B cell (primary cell): ENCODE measurements around the gene ST8SIA6. TPM values are rescaled to one million over a fixed set of nuclear protein-coding genes. Genes with fewer than 3 reads are reported as not detected.

Experiments used
- ATAC-seq: fragments of 200-7000 bp; cut with Tn5 transposase; one replicate; pipeline ENCODE4 v1.10.0; 2021; ENCODE audit warnings: low read depth, mild to moderate bottlenecking, moderate number of reproducible peaks, moderate library complexity
- CTCF ChIA-PET: fragments of 350-600 bp; sonication (Branson Sonifier 250); formaldehyde crosslinking; loops from one replicate; lab custom pipeline; 2021; ENCODE audit warnings: antibody characterized with exemption, inconsistent platforms; lab: Charles Lee
- POLR2A ChIA-PET: fragments of 350-600 bp; sonication (Branson Sonifier 250); formaldehyde crosslinking; loops from one replicate; lab custom pipeline; 2021; ENCODE audit warnings: antibody characterized with exemption; lab: Charles Lee
- DNase-seq: peaks from one replicate; pipeline ENCODE4 v3.0.0; 2013
- H2AFZ ChIP-seq: 2 replicates; pipeline ENCODE4 v1.6.1; 2012; ENCODE audit warnings: mild to moderate bottlenecking, low read depth, low read length; ENCODE audit not compliant: insufficient read depth, poor library complexity, severe bottlenecking
- H3K27ac ChIP-seq, 2 donors: 1 replicate in 1 of 2; 2 replicates in 1 of 2; pipeline ENCODE4 v1.5.1; 2012 to 2013; ENCODE audit warnings: low read length in 2 of 2, mild to moderate bottlenecking in 2 of 2, moderate library complexity in 1 of 2
- H3K27me3 ChIP-seq, 4 experiments: fragments of 200-600 bp in 1 of 4; sonication (generic) in 1 of 4; replicated peaks in 1 of 4; 1 replicate in 2 of 4; 2 replicates in 2 of 4; pipeline versions ENCODE4 v1.6.1 to v1.7.0; 2013 to 2016; ENCODE audit warnings: low read length in 3 of 4, mild to moderate bottlenecking in 2 of 4, mixed read lengths in 1 of 4, moderate library complexity in 1 of 4; ENCODE audit not compliant: insufficient read depth in 4 of 4, control insufficient read depth in 3 of 4; ENCODE audit errors: control extremely low read depth in 1 of 4
- H3K36me3 ChIP-seq, 2 experiments: replicated peaks in 1 of 2; 1 replicate in 1 of 2; 2 replicates in 1 of 2; pipeline versions ENCODE4 v1.6.1 to v1.7.1; 2013; ENCODE audit warnings: low read length in 1 of 2; ENCODE audit not compliant: insufficient read depth in 2 of 2, control insufficient read depth in 1 of 2; ENCODE audit errors: control extremely low read depth in 1 of 2, extremely low read depth in 1 of 2
- H3K4me1 ChIP-seq, 2 donors: fragments of 200-600 bp in 1 of 2; sonication (generic) in 1 of 2; 1 replicate in 1 of 2; 2 replicates in 1 of 2; pipeline versions ENCODE4 v1.5.1 to v1.6.1; 2013 to 2017; ENCODE audit warnings: low read length in 2 of 2; ENCODE audit not compliant: control insufficient read depth in 2 of 2, insufficient read depth in 2 of 2
- H3K4me2 ChIP-seq: replicated peaks from 2 replicates; pipeline ENCODE3; 2012; ENCODE audit warnings: mild to moderate bottlenecking, low read depth, low read length; ENCODE audit not compliant: poor library complexity, severe bottlenecking
- H3K4me3 ChIP-seq, 5 experiments: fragments of 200-600 bp in 1 of 5; sonication (generic) in 1 of 5; 1 replicate in 3 of 5; 2 replicates in 2 of 5; pipeline versions ENCODE4 v1.5.1 to v1.7.0; 2011 to 2016; ENCODE audit warnings: low read length in 4 of 5, mild to moderate bottlenecking in 4 of 5, low read depth in 2 of 5, control low read depth in 1 of 5, moderate library complexity in 1 of 5; ENCODE audit not compliant: insufficient read depth in 1 of 5; ENCODE audit errors: control extremely low read depth in 1 of 5, extremely low read depth in 1 of 5
- H3K79me2 ChIP-seq: fragments of 200-600 bp; sonication (generic); one replicate; pipeline ENCODE4 v1.6.0; 2016; ENCODE audit warnings: low read length; ENCODE audit not compliant: control insufficient read depth, insufficient read depth
- H3K9ac ChIP-seq: fragments of 200-600 bp; sonication (generic); 2 replicates; pipeline ENCODE4 v1.6.1; 2017; ENCODE audit warnings: mild to moderate bottlenecking, low read length, moderate library complexity
- H3K9me3 ChIP-seq, 3 donors: one replicate each; pipeline versions ENCODE4 v1.6.1 to v1.7.1; 2013; ENCODE audit warnings: low read length in 2 of 3; ENCODE audit not compliant: control insufficient read depth in 2 of 3, insufficient read depth in 1 of 3; ENCODE audit errors: control extremely low read depth in 1 of 3
- H4K20me1 ChIP-seq: 2 replicates; pipeline ENCODE4 v1.6.0; 2012; ENCODE audit warnings: mild to moderate bottlenecking, low read length; ENCODE audit not compliant: insufficient read depth, control insufficient read depth, poor library complexity, severe bottlenecking
- H3K27ac Mint-ChIP-seq: one replicate; pipeline ENCODE4 v1.8.0; 2021; ENCODE audit warnings: mixed read lengths
- H3K27me3 Mint-ChIP-seq: one replicate; pipeline ENCODE4 v1.8.0; 2021; ENCODE audit warnings: mixed read lengths
- H3K4me1 Mint-ChIP-seq: one replicate; pipeline ENCODE4 v1.8.0; 2021; ENCODE audit warnings: mixed read lengths
- H3K4me3 Mint-ChIP-seq: one replicate; pipeline ENCODE4 v1.8.0; 2021; ENCODE audit warnings: mixed read lengths
- H3K9me3 Mint-ChIP-seq: one replicate; pipeline ENCODE4 v1.8.0; 2022; ENCODE audit warnings: mixed read lengths; ENCODE audit not compliant: insufficient read depth
- CTCF ChIP-seq: fragments of 200-600 bp; IDR thresholded peaks from one replicate; pipeline ENCODE4 v1.8.0; 2022; ENCODE audit warnings: antibody characterized with exemption, mild to moderate bottlenecking
- EZH2 ChIP-seq: IDR thresholded peaks from 2 replicates; pipeline ENCODE4 v1.6.1; 2012; ENCODE audit warnings: borderline replicate concordance, low read depth, mild to moderate bottlenecking, moderate library complexity, low read length; ENCODE audit not compliant: insufficient read depth, poor library complexity, severe bottlenecking
- WGBS: methylation state at CpG from one replicate; pipeline ENCODE4 v1.1.5; 2013; ENCODE audit warnings: missing lambda C conversion rate; ENCODE audit not compliant: insufficient coverage; 5-methylcytosine and 5-hydroxymethylcytosine counted together
- intact Hi-C: fragments of 100-400 bp; cut with micrococcal nuclease; formaldehyde crosslinking; loops from one replicate; pipeline ENCODE4 v1.10.0; 2022
- polyA plus RNA-seq: library from polyadenylated mRNA; depleted of rRNA; stranded (reverse); fragments of >200 nt; gene quantifications from 2 replicates; pipeline ENCODE4 v1.2.3, GENCODE V29; 2012
- total RNA-seq, 2 donors: library from RNA; stranded (reverse); fragments of 120-200 nt in 1 of 2; gene quantifications; 1 replicate in 1 of 2; 2 replicates in 1 of 2; pipeline versions ENCODE4 v1.2.3 to v1.2.4, GENCODE V29; 2013 to 2022

Gene ST8SIA6
- total and polyA plus RNA-seq, 2 donors (not counting 1 experiment from before 2014, with no cell fraction given), result 0.04 TPM; not detected in 1

GRCh38 chr10:17430647-17431355 is 23.6 kb downstream of the ST8SIA6 start:
- DNase-seq, result peak; percentile 60
- no peak overlapping the region for H3K4me3 ChIP-seq
- ChIA-PET POLR2A (no interaction called here), CTCF (interaction anchor here (1.0 to 1.2 kb wide), 3 partner anchors 21 to 172 kb away, joined by 3 read pairs; no protein-coding TSS in a partner anchor)
- no peaks in the 10 kb centered on the region for H4K20me1 ChIP-seq
- H3K4me1 ChIP-seq, result peaks cover 34 to 36% of the 10 kb centered on the region in 2 donors
- Mint-ChIP-seq H3K27ac (no peak overlapping the region), H3K4me1 (peaks cover 44% of the 10 kb centered on the region), H3K4me3 (peak overlapping the region; percentile 10), H3K9me3 (no peaks in the 10 kb centered on the region), H3K27me3 (peaks cover 34% of the 10 kb centered on the region)
- H3K27me3 ChIP-seq, result peaks cover 0 to 18% (median 8%) of the 10 kb centered on the region in 4 experiments
- H2AFZ ChIP-seq, result no peak overlapping the region
- no peak overlapping the region for H3K9ac ChIP-seq
- H3K36me3 ChIP-seq, result no peaks in the 10 kb centered on the region
- TF ChIP-seq EZH2 (no peak), CTCF (peak; percentile 85)
- peak overlapping the region; percentile 2 for H3K4me2 ChIP-seq
- WGBS, result 39% methylated on average over 3 of the region's 7 CpGs
- no peaks in the 10 kb centered on the region for H3K79me2 ChIP-seq
- intact Hi-C loops, result loop anchor here (1.0 to 2.0 kb wide), 3 partner anchors 174 to 602 kb away; no protein-coding TSS in a partner anchor
- H3K9me3 ChIP-seq, result no peaks in the 10 kb centered on the region
- ATAC-seq, result peak; percentile 47
- no peak overlapping the region for H3K27ac ChIP-seq

- H3K27ac ChIP-seq, result no peak overlapping the region
- H3K4me1 ChIP-seq, result peaks cover 38% of the 10 kb centered on the region in 2 donors
- peaks cover 0 to 18% (median 8%) of the 10 kb centered on the region in 4 experiments for H3K27me3 ChIP-seq
- POLR2A ChIA-PET, result interaction anchor here (0.9 kb wide), 1 partner anchor 202 kb away, joined by 3 read pairs; no protein-coding TSS in a partner anchor
- Mint-ChIP-seq H3K27me3 (peaks cover 34% of the 10 kb centered on the region), H3K4me1 (peaks cover 47% of the 10 kb centered on the region), H3K27ac (no peak overlapping the region), H3K9me3 (no peaks in the 10 kb centered on the region), H3K4me3 (peak overlapping the region; percentile 77)
- H3K4me2 ChIP-seq, result peak overlapping the region; percentile 71
- no peaks in the 10 kb centered on the region for H3K9me3 ChIP-seq
- H3K9ac ChIP-seq, result no peak overlapping the region
- H4K20me1 ChIP-seq, result no peaks in the 10 kb centered on the region
- no peak overlapping the region for H3K4me3 ChIP-seq
- peak overlapping the region; percentile 39 for H2AFZ ChIP-seq
- CTCF ChIA-PET, result interaction anchor here (1.2 to 1.9 kb wide), 5 partner anchors 58 to 602 kb away, joined by 3 to 7 read pairs (median 4); no protein-coding TSS in a partner anchor
- no peaks in the 10 kb centered on the region for H3K79me2 ChIP-seq
- TF ChIP-seq CTCF, result no peak
- TF ChIP-seq EZH2, result no peak
- ATAC-seq (no peak), DNase-seq (no peak)
- intact Hi-C loops, result no loop called here
- no peaks in the 10 kb centered on the region for H3K36me3 ChIP-seq
- 100% methylated on average over 3 of the region's 6 CpGs for whole genome bisulfite sequencing
Measured at GRCh38 chr10:17429490-17429889, 24.9 kb downstream of the ST8SIA6 start.
